ENCODE results near the gene SLC16A3. TPM values are rescaled to one million over a fixed set of nuclear protein-coding genes. Genes with fewer than 3 reads are reported as not detected.
A peak's percentile ranks its signal among the peaks of the same experiment; 100 is the strongest.

SLC16A3 gene
- total RNA-seq, 2 donors from 2014 or later, result 8.6 to 197 TPM

- peaks cover 0 to 5% of the 10 kb centered on the region in 2 donors for H3K36me3 Mint-ChIP-seq
- peak overlapping the region; percentile 87 to 94 for H3K27ac Mint-ChIP-seq
- DNase-seq (ENCODE audit: low spot score in 2 of 2), result peak; percentile 67 to 78
- no peaks in the 10 kb centered on the region for H3K9me3 Mint-ChIP-seq
- peak; percentile 52 to 70 for ATAC-seq
Observed at GRCh38 chr17:82238472-82239201, 9.8 kb downstream of the SLC16A3 start.

DNA sequence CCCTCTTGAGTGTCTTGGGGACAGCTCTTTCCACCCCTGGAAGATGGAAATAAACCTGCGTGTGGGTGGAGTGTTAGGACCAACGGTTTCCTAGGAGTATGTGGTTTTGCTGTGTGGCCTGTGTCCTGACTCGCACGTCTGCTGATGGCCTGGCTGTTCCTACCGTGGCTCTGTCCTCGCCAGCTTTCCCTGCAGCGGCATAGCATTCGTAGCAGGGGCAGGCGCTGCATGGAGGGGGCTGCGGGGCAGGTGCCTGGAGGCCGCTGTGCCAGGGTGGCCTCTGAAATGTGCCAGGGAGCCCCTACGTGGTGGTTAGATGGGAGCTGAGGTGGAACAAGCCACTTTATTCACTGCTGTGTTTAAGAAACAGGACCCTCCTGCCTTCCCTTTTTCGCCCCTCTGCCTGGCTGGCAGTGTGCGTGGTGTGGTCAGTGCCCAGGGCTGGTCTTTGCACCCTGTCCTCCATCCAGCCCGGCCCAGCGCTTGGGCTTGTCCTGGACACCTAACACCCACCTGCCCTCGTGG is 10.6 kb downstream of the SLC16A3 start:
- Mint-ChIP-seq H3K36me3 (peaks cover 4 to 10% of the 10 kb centered on the region in 2 donors), H3K9me3 (no peaks in the 10 kb centered on the region), H3K27ac (peak overlapping the region in 1 of 2 donors; percentile 87)
- peak in 1 of 2 donors; percentile 26 for ATAC-seq
- no peak for DNase-seq (ENCODE audit: low spot score in 2 of 2)

GRCh38 chr17:82239926-82240505 is 11.2 kb downstream of the SLC16A3 start:
- DNase-seq (ENCODE audit: low spot score in 2 of 2) (no peak), ATAC-seq (no peak)
- peak overlapping the region in 1 of 2 donors; percentile 87 for H3K27ac Mint-ChIP-seq
- H3K36me3 Mint-ChIP-seq, result peaks cover 6 to 15% of the 10 kb centered on the region in 2 donors
- H3K9me3 Mint-ChIP-seq, result no peaks in the 10 kb centered on the region

DNA sequence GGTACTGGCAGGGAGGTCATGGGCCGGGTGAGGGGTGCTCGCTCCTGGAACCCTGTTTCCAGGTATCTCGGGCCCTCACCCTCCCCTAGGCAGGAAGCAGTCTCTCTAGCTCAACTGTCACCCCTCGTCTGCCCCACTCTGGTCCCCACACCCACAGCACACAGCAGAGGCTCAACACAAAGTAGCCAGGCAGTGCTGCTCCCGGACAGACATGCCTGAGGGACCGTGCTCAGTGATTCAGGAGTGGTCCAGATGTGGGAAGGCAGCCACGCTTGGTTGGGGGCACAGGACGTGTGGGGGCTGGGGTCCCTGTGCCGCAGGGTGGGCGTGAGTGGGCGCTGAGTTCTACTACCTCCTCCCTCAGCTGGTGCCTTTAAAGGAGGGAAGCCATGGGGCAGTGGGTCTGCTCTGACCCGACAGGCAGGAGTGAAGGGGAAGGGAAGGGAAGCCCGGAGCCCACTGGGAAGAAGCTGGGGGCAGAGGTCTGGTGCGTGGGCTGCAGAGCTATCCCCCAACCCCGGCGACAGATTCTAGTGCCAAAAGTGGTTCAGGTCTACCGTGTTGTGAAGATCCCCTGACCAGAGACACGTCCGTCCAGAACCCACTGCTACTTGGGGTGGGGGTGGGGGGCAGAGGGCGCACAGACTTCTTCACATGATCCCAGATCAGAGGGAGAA is 11.8 kb downstream of the SLC16A3 start:
- DNase-seq (ENCODE audit: low spot score in 2 of 2) (no peak), ATAC-seq (no peak)
- H3K36me3 Mint-ChIP-seq, result peaks cover 6 to 21% of the 10 kb centered on the region in 2 donors
- no peaks in the 10 kb centered on the region for H3K9me3 Mint-ChIP-seq
- H3K27ac Mint-ChIP-seq, result peak overlapping the region; percentile 87 to 90

- Mint-ChIP-seq H3K27ac (peak overlapping the region; percentile 87 to 90), H3K9me3 (no peaks in the 10 kb centered on the region), H3K36me3 (peaks cover 11 to 21% of the 10 kb centered on the region in 2 donors)
- ATAC-seq (peak; percentile 38 to 73), DNase-seq (ENCODE audit: low spot score in 2 of 2) (peak; percentile 39 to 78)
Observed at GRCh38 chr17:82241183-82241925, 12.5 kb downstream of the SLC16A3 start.

DNA sequence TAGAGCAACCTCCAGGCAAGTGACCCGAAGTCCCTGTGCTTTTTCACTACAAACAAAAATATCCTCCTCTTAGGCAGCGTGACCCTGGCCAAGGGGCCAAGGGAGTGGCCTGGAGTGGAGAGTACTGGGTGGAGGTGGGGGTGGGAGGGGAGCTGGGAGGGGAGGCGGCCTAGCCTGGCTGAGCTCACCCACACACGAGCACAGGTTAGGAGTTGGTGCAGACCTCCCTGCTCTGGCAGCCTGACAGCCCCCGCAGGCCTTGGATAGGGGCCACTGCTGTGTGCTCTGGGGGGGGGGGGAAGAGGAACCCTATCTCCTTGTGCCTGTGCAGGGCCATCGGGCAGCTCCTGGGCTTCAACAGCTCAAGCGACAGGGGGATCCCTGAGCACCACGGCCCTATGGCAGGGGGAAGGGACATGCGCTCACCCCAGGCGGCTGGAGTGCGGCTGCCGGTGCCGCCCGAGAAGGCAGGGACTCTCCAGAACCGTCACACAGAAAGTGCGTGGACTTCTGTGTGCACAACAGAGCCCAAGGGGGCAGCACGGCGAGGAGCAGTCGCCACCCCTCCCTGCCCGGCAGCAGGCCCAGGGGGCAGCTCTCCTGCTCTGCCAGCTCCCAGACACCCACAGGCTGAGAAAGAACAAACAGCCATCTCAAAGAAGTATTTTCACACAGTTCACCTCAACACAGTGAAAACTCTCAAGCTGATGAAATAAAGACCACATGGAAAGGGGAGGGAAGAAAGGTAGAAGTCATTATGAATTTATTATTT is 13.3 kb downstream of the SLC16A3 start:
- no peak for DNase-seq (ENCODE audit: low spot score in 2 of 2)
- H3K9me3 Mint-ChIP-seq, result no peaks in the 10 kb centered on the region

GRCh38 chr17:82242698-82242976 is 13.8 kb downstream of the SLC16A3 start:
- ATAC-seq (no peak), DNase-seq (ENCODE audit: low spot score in 2 of 2) (peak in 1 of 2 donors; percentile 23)
- H3K36me3 Mint-ChIP-seq, result peaks cover 12 to 17% of the 10 kb centered on the region in 2 donors
- peak overlapping the region in 1 of 2 donors; percentile 24 for H3K27ac Mint-ChIP-seq
- H3K9me3 Mint-ChIP-seq, result no peaks in the 10 kb centered on the region

More for the DNA sequence above, 13.3 kb downstream of the SLC16A3 start:
- peaks cover 12 to 21% of the 10 kb centered on the region in 2 donors for H3K36me3 Mint-ChIP-seq
- peak overlapping the region; percentile 24 to 87 for H3K27ac Mint-ChIP-seq
- peak in 1 of 2 donors; percentile 16 for ATAC-seq

DNA sequence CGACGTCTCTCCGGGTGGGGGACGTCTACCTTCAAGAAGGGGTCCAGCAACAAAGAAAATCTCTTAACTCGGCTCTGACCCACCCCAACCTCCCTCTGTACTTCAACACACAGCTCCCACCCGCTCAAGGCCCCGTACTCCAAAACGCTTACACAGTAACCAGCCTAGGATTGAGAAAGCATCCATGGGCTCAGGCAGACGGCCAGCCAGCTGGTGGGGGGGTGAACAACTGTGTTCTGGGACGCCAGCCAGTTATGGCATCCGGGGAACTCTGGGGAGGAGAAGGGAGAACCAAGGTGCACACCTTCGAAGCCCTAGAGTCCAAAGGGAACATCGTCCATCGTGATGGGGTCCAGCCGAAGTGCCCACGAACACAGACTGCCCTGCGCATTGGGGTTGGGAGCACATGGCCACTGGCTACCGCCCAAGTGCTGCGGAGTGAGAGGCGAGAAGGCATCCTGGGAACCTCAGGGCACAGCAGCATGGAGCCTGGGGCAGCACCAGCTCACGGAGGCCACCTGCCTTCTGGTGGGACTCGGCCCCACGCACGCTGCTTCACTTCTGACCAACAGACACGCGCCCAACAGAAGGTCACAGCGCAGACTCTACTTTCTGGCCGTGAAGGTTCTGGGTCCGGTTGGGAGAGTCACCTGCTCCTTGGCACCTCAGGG is 14.3 kb downstream of the SLC16A3 start:
- Mint-ChIP-seq H3K9me3 (no peaks in the 10 kb centered on the region), H3K36me3 (peaks cover 16 to 20% of the 10 kb centered on the region in 2 donors), H3K27ac (peak overlapping the region in 1 of 2 donors; percentile 24)
- DNase-seq (ENCODE audit: low spot score in 2 of 2) (no peak), ATAC-seq (no peak)

DNA sequence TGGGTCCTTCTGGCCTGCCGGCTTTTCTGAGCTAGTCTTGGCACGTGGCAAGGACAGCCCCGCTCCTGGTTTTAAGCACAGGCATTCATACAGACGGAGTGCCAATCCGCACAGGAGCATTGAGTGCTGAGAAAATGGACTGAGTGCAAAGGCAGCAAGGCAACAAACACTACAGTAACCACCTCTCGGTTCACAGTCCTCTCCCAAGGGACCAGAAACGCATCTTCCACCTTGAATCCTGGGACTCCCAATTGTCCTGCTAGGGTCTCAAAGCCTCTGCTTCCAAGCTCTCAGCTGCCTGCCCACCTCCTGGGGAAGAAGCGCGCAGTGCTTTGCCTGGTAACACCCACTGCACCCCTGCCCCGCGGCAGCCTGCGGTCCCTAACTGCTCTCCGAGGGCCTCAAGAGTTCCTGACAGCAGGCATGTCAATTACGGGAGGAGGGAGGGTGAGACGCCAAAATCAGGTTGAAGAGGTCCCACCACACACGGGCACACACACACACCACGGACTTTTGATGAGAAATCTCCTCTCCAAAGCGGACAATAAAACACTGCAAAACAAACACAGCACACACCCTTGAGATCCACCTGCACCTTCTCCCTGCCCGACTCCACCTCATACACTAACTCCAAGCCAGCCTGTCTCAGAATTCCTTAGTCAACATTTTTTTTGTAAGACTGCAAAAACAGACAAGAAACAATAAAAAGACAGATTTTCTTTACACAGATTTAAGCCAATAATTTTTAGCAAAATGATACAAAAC is 15.0 kb downstream of the SLC16A3 start:
- Mint-ChIP-seq H3K9me3 (no peaks in the 10 kb centered on the region), H3K36me3 (peaks cover 21 to 27% of the 10 kb centered on the region in 2 donors), H3K27ac (peak overlapping the region in 1 of 2 donors; percentile 97)
- DNase-seq (ENCODE audit: low spot score in 2 of 2) (no peak), ATAC-seq (no peak)

DNA sequence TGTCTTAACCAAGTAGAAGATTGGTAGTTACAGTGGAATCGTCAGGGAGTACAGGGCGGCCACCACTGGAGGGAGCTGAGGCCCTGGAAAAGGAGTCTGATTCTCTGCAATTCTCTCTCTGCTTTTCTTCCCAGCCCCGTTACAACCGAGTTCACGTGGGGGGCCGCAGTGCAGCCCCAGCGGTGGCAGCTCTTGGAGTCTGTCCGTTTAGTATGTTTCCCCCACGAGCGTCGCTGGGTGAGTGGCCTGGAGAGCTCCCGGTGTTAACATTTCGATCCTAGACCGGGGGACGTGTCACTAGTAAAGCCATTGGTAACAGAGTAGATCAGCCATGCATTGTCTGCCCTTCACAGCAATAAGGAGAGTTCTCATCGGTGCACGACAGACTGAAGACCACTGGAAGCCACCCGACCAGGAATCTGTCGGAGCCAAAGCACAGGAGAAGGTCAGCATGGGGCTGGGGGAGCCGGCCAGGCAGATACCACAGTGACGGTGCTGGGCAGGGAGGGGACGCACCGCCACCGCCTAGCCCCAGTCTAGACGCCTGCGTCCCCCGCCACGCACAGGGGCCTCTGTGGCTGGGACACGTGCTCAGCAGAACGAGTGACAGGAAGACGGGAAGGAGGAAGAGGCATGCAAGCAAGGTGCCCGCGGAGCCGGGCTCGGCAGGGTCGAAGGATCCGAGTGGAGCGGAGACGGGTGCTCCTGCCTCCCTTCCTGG is 15.7 kb downstream of the SLC16A3 start:
- ATAC-seq, result no peak
- Mint-ChIP-seq H3K27ac (peak overlapping the region; percentile 87 to 97), H3K9me3 (no peaks in the 10 kb centered on the region), H3K36me3 (peaks cover 21 to 29% of the 10 kb centered on the region in 2 donors)
- DNase-seq (ENCODE audit: low spot score in 2 of 2), result peak in 1 of 2 donors; percentile 42

GRCh38 chr17:82245134-82246039 is 16.5 kb downstream of the SLC16A3 start:
- DNase-seq (ENCODE audit: low spot score in 2 of 2) (no peak), ATAC-seq (no peak)
- H3K27ac Mint-ChIP-seq, result peak overlapping the region; percentile 87 to 97
- peaks cover 21 to 29% of the 10 kb centered on the region in 2 donors for H3K36me3 Mint-ChIP-seq
- no peaks in the 10 kb centered on the region for H3K9me3 Mint-ChIP-seq

- ATAC-seq (no peak), DNase-seq (ENCODE audit: low spot score in 2 of 2) (no peak)
- peaks cover 23 to 29% of the 10 kb centered on the region in 2 donors for H3K36me3 Mint-ChIP-seq
- H3K27ac Mint-ChIP-seq, result peak overlapping the region; percentile 87 to 90
- no peaks in the 10 kb centered on the region for H3K9me3 Mint-ChIP-seq
Observed at GRCh38 chr17:82246040-82246364, 17.2 kb downstream of the SLC16A3 start.

GRCh38 chr17:82246365-82247181 is 17.7 kb downstream of the SLC16A3 start:
- ATAC-seq (peak in 1 of 2 donors; percentile 28), DNase-seq (ENCODE audit: low spot score in 2 of 2) (peak in 1 of 2 donors; percentile 54)
- peak overlapping the region; percentile 87 to 90 for H3K27ac Mint-ChIP-seq
- H3K9me3 Mint-ChIP-seq, result no peaks in the 10 kb centered on the region
- peaks cover 27 to 29% of the 10 kb centered on the region in 2 donors for H3K36me3 Mint-ChIP-seq

Data from activated naive CD4-positive, alpha-beta T cell treated with anti-CD3 and anti-CD28 coated beads, Interleukin-2, amount 50 U/mL, for 72 hours (primary cell).